Stimulated activated CD4-positive, alpha-beta T cell treated with anti-CD3 and anti-CD28 coated beads, Interleukin-2, amount 100 ng/mL, for 48 hours (primary cell): ENCODE data around the gene METRN.
"Not testable (repeated sequence)": the region's sequence is repeated elsewhere in the genome, so short reads cannot be mapped to it uniquely, and the experiment has no call there.

Source experiments
- DNase-seq, 2 donors: peaks; one replicate each; pipeline ENCODE4 v3.0.0-alpha.2; 2020

Gene METRN

GRCh38 chr16:678209-678857 lies 36.6 kb upstream of the METRN start:
- DNase-seq: no peak

GRCh38 chr16:678858-679813 lies 35.8 kb upstream of the METRN start:
- DNase-seq: peak; percentile 37 to 51

- DNase-seq: peak; percentile 77 to 87
These were observed 34.9 kb upstream of the METRN start, which contains the start of gene STUB1 for GRCh38 chr16:679814-680624. TSS of gene STUB1 (plus strand) at chr16:680410. CDS start at chr16:680526, 116 bp downstream.

- no peak for DNase-seq
These were observed 34.3 kb upstream of the METRN start for GRCh38 chr16:680625-680945.

GRCh38 chr16:680967-681745 lies 33.8 kb upstream of the METRN start:
- DNase-seq: no peak

GRCh38 chr16:681746-682427 lies 33.0 kb upstream of the METRN start:
- DNase-seq: no peak

- DNase-seq: no peak
These were observed 32.2 kb upstream of the METRN start for GRCh38 chr16:682493-683395.

- no peak for DNase-seq
These were observed 31.4 kb upstream of the METRN start for GRCh38 chr16:683396-684070.

- DNase-seq: peak; percentile 95 to 97
These were observed 30.7 kb upstream of the METRN start, which contains the start of gene JMJD8 for GRCh38 chr16:684071-684794. TSS of gene JMJD8 (minus strand) at chr16:684334. CDS start at chr16:684319, 15 bp downstream.

- no peak for DNase-seq
These were observed 29.8 kb upstream of the METRN start for GRCh38 chr16:684961-685696.

GRCh38 chr16:685967-686366 lies 29.0 kb upstream of the METRN start:
- no peak for DNase-seq

GRCh38 chr16:686459-687260 lies 28.3 kb upstream of the METRN start:
- DNase-seq: no peak

GRCh38 chr16:687499-687898 lies 27.4 kb upstream of the METRN start:
- DNase-seq: no peak

GRCh38 chr16:689175-689897 lies 25.6 kb upstream of the METRN start:
- no peak for DNase-seq

GRCh38 chr16:691242-691641 lies 23.7 kb upstream of the METRN start:
- DNase-seq: not testable (repeated sequence)

- no peak for DNase-seq
These were observed 22.4 kb upstream of the METRN start for GRCh38 chr16:692356-693108.
